NCI-H1436 treated with DMSO at 0.1 percent for 48 hours (cell line): ENCODE data around the gene TDRD12.

ENCODE experiments used
- DNase-seq: peaks from one replicate; lab custom pipeline; 2025; lab: John Stamatoyannopoulos, UW

TDRD12 gene

GRCh38 chr19:32719611-32720059 is at the start of gene TDRD12:
TSS of gene TDRD12 (plus strand) at chr19:32719767. CDS start at chr19:32720073, 306 bp downstream.
- no peak for DNase-seq

GRCh38 chr19:32671883-32672593 is 47.5 kb upstream of the TDRD12 start:
- DNase-seq, result no peak

- DNase-seq, result no peak
These were observed 46.7 kb upstream of the TDRD12 start for GRCh38 chr19:32672841-32673240.

GRCh38 chr19:32673573-32673972 is 46.0 kb upstream of the TDRD12 start:
- no peak for DNase-seq

- DNase-seq, result no peak
These were observed 45.2 kb upstream of the TDRD12 start for GRCh38 chr19:32674153-32674930.

GRCh38 chr19:32674931-32675719 is 44.4 kb upstream of the TDRD12 start, which contains the start of gene ANKRD27:
TSS of gene ANKRD27 (minus strand) at chr19:32675180. CDS start at chr19:32659015, 16,165 bp downstream.
- DNase-seq, result peak; percentile 89

- no peak for DNase-seq
These were observed 43.8 kb upstream of the TDRD12 start, which contains the start of gene RGS9BP for GRCh38 chr19:32675720-32676185. TSS of gene RGS9BP (plus strand) at chr19:32675848. CDS start at chr19:32676264, 416 bp downstream.

GRCh38 chr19:32676186-32676894 is 43.2 kb upstream of the TDRD12 start:
- DNase-seq, result no peak

- DNase-seq, result no peak
These were observed 42.6 kb upstream of the TDRD12 start for GRCh38 chr19:32676895-32677359.

GRCh38 chr19:32677657-32678056 is 41.9 kb upstream of the TDRD12 start:
- no peak for DNase-seq

GRCh38 chr19:32680986-32681385 is 38.6 kb upstream of the TDRD12 start:
- no peak for DNase-seq

GRCh38 chr19:32682317-32682716 is 37.2 kb upstream of the TDRD12 start:
- DNase-seq, result no peak

GRCh38 chr19:32686847-32687475 is 32.6 kb upstream of the TDRD12 start:
- DNase-seq, result no peak

- no peak for DNase-seq
These were observed 31.9 kb upstream of the TDRD12 start for GRCh38 chr19:32687681-32688080.

GRCh38 chr19:32688311-32688710 is 31.3 kb upstream of the TDRD12 start:
- no peak for DNase-seq

GRCh38 chr19:32691291-32691951 is 28.1 kb upstream of the TDRD12 start, which contains the start of gene NUDT19:
TSS of gene NUDT19 (plus strand) at chr19:32691821. CDS start at chr19:32691961, 140 bp downstream.
- DNase-seq, result peak; percentile 50

GRCh38 chr19:32691952-32692726 is 27.4 kb upstream of the TDRD12 start:
- DNase-seq, result no peak

GRCh38 chr19:32692727-32693061 is 26.9 kb upstream of the TDRD12 start:
- no peak for DNase-seq
